ENCODE results near the gene VAT1. TPM values are rescaled to one million over a fixed set of nuclear protein-coding genes. Genes with fewer than 3 reads are reported as not detected.

Gene VAT1
- total and polyA plus RNA-seq, 9 of the 15 experiments (the other 6 are each of a cell fraction or from before 2014, with no cell fraction given) = 29.4 to 153 (median 66.7) TPM

DNA sequence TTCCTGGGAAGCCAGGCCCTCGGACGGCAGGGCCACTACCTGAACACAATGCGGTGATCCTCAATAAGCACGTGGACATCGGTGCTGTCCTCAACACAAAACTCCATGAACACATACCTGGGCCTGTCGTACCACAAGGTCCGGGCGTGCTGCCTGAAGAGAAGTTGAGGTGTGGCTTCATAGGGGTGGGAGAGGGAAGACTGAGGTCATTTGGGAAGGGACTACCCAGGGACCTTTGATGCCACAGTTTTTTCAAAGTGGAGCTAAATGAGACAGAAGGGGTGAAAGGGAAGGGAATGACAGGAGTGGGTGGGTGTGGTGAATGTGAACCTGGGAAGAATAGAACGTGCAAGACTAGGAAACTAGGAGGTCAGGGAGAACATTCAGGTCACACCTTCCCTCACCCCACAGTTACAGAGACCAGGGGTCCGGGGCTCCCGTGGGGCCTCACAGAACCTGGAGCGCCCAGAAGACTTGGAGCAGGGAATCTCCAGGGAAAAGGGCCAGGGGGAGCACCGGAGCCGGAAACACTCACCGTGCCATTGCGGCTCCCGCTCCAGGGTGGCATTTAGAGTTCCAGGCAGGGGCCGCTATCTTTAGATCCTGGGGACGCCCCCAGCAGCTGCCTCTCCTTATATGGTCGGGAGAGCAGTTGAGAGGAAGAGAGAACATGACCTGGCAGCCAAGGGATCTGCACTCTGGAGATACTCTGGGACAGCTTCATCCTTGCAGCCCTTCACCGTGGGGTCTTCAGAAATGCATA is 42.5 kb downstream of the VAT1 start, which contains the start of gene PTGES3L (continued):
- TF ChIP-seq ILF3 (IDR thresholded peaks at IDR 0.05; ENCODE audit: borderline replicate concordance) (no peak), FOXA3 (CRISPR knock-in tag; conservative IDR thresholded peaks at IDR 0.05 in 1 of 2, IDR thresholded peaks at IDR 0.05 in 1 of 2) (no peak), L3MBTL2 (IDR thresholded peaks at IDR 0.05) (peak; percentile 86), SNRNP70 (optimal IDR thresholded peaks at IDR 0.05; ENCODE audit: low read depth, low read length) (no peak), POLR2B (IDR thresholded peaks at IDR 0.05; ENCODE audit: low read depth, partially characterized antibody) (no peak), HDAC3 (IDR thresholded peaks at IDR 0.05; ENCODE audit: borderline replicate concordance, partially characterized antibody) (no peak), POLR2H (tag; IDR thresholded peaks at IDR 0.05; ENCODE audit: low read depth) (0 out of 2 replicates have a peak, but pooled peaks have one; percentile 16), ZNF282 (CRISPR knock-in tag; IDR thresholded peaks at IDR 0.05) (no peak), ARID1B (IDR thresholded peaks at IDR 0.05) (peak; percentile 16; the same call in 1 of the 2 replicates), ZNF41 (CRISPR knock-in tag; conservative IDR thresholded peaks at IDR 0.05) (no peak), PPARD (CRISPR knock-in tag; IDR thresholded peaks at IDR 0.05) (no peak), RHOXF2B (CRISPR knock-in tag; conservative IDR thresholded peaks at IDR 0.05) (no peak), SMAD2 (IDR thresholded peaks at IDR 0.05; ENCODE audit: low read depth, low read length) (no peak), DIDO1 (tag; IDR thresholded peaks at IDR 0.05; ENCODE audit: low read depth) (no peak), TAF7 (tag; IDR thresholded peaks at IDR 0.05) (no peak)
- TF ChIP-seq, protein P1, sequence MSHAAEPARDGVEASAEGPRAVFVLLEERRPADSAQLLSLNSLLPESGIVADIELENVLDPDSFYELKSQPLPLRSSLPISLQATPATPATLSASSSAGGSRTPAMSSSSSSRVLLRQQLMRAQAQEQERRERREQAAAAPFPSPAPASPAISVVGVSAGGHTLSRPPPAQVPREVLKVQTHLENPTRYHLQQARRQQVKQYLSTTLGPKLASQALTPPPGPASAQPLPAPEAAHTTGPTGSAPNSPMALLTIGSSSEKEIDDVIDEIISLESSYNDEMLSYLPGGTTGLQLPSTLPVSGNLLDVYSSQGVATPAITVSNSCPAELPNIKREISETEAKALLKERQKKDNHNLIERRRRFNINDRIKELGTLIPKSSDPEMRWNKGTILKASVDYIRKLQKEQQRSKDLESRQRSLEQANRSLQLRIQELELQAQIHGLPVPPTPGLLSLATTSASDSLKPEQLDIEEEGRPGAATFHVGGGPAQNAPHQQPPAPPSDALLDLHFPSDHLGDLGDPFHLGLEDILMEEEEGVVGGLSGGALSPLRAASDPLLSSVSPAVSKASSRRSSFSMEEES (CRISPR knock-in tag; IDR thresholded peaks at IDR 0.05) = no peak
- TF ChIP-seq, protein P2, sequence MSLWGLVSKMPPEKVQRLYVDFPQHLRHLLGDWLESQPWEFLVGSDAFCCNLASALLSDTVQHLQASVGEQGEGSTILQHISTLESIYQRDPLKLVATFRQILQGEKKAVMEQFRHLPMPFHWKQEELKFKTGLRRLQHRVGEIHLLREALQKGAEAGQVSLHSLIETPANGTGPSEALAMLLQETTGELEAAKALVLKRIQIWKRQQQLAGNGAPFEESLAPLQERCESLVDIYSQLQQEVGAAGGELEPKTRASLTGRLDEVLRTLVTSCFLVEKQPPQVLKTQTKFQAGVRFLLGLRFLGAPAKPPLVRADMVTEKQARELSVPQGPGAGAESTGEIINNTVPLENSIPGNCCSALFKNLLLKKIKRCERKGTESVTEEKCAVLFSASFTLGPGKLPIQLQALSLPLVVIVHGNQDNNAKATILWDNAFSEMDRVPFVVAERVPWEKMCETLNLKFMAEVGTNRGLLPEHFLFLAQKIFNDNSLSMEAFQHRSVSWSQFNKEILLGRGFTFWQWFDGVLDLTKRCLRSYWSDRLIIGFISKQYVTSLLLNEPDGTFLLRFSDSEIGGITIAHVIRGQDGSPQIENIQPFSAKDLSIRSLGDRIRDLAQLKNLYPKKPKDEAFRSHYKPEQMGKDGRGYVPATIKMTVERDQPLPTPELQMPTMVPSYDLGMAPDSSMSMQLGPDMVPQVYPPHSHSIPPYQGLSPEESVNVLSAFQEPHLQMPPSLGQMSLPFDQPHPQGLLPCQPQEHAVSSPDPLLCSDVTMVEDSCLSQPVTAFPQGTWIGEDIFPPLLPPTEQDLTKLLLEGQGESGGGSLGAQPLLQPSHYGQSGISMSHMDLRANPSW (CRISPR knock-in tag; IDR thresholded peaks at IDR 0.05) = no peak
- TF ChIP-seq, protein P3, sequence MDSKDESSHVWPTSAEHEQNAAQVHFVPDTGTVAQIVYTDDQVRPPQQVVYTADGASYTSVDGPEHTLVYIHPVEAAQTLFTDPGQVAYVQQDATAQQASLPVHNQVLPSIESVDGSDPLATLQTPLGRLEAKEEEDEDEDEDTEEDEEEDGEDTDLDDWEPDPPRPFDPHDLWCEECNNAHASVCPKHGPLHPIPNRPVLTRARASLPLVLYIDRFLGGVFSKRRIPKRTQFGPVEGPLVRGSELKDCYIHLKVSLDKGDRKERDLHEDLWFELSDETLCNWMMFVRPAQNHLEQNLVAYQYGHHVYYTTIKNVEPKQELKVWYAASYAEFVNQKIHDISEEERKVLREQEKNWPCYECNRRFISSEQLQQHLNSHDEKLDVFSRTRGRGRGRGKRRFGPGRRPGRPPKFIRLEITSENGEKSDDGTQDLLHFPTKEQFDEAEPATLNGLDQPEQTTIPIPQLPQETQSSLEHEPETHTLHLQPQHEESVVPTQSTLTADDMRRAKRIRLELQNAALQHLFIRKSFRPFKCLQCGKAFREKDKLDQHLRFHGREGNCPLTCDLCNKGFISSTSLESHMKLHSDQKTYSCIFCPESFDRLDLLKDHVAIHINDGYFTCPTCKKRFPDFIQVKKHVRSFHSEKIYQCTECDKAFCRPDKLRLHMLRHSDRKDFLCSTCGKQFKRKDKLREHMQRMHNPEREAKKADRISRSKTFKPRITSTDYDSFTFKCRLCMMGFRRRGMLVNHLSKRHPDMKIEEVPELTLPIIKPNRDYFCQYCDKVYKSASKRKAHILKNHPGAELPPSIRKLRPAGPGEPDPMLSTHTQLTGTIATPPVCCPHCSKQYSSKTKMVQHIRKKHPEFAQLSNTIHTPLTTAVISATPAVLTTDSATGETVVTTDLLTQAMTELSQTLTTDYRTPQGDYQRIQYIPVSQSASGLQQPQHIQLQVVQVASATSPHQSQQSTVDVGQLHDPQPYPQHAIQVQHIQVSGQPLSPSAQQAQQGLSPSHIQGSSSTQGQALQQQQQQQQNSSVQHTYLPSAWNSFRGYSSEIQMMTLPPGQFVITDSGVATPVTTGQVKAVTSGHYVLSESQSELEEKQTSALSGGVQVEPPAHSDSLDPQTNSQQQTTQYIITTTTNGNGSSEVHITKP (IDR thresholded peaks at IDR 0.05; ENCODE audit: partially characterized antibody) = peak; percentile 51
- TF ChIP-seq, protein P4, sequence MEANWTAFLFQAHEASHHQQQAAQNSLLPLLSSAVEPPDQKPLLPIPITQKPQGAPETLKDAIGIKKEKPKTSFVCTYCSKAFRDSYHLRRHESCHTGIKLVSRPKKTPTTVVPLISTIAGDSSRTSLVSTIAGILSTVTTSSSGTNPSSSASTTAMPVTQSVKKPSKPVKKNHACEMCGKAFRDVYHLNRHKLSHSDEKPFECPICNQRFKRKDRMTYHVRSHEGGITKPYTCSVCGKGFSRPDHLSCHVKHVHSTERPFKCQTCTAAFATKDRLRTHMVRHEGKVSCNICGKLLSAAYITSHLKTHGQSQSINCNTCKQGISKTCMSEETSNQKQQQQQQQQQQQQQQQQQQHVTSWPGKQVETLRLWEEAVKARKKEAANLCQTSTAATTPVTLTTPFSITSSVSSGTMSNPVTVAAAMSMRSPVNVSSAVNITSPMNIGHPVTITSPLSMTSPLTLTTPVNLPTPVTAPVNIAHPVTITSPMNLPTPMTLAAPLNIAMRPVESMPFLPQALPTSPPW (CRISPR knock-in tag; IDR thresholded peaks at IDR 0.05) = peak; percentile 48

Data from K562 (cell line).